Mesenchymal stem cell (in vitro differentiated cells and primary cell): Measurements from ENCODE around the gene GCK.
A peak's percentile ranks its signal among the peaks of the same experiment; 100 is the strongest.

Source experiments
- DNase-seq: peaks from one replicate; pipeline ENCODE4 v3.0.0-alpha.2; 2013
- H2AFZ ChIP-seq: one replicate; pipeline ENCODE4 v1.6.1; 2013; ENCODE audit warnings: low read depth, mild to moderate bottlenecking, control low read depth, inconsistent platforms, low read length, moderate library complexity
- H2AK5ac ChIP-seq: 2 replicates; pipeline ENCODE4 v1.6.1; 2013; ENCODE audit warnings: low read length, moderate library complexity, mild to moderate bottlenecking, inconsistent platforms; ENCODE audit not compliant: severe bottlenecking
- H2BK120ac ChIP-seq: one replicate; pipeline ENCODE4 v1.6.1; 2013; ENCODE audit warnings: low read depth, mild to moderate bottlenecking, inconsistent platforms, low read length, moderate library complexity
- H2BK12ac ChIP-seq, 2 experiments: one replicate each; pipeline ENCODE4 v1.6.1; 2013; ENCODE audit warnings: inconsistent platforms in 2 of 2, low read length in 2 of 2, mild to moderate bottlenecking in 2 of 2, moderate library complexity in 2 of 2, control low read depth in 1 of 2
- H2BK15ac ChIP-seq: one replicate; pipeline ENCODE4 v1.6.1; 2013; ENCODE audit warnings: mild to moderate bottlenecking, low read depth, inconsistent platforms; ENCODE audit not compliant: poor library complexity, severe bottlenecking
- H2BK5ac ChIP-seq: 2 replicates; pipeline ENCODE4 v1.6.1; 2013; ENCODE audit warnings: low read depth, mild to moderate bottlenecking, low read length, control low read depth, inconsistent platforms; ENCODE audit not compliant: poor library complexity, severe bottlenecking
- H3K14ac ChIP-seq, 2 experiments: one replicate each; pipeline ENCODE4 v1.6.1; 2013; ENCODE audit warnings: inconsistent platforms in 2 of 2, low read length in 2 of 2, control low read depth in 1 of 2, mild to moderate bottlenecking in 1 of 2, moderate library complexity in 1 of 2
- H3K18ac ChIP-seq, 2 experiments: one replicate each; pipeline ENCODE4 v1.6.1; 2013; ENCODE audit warnings: inconsistent platforms in 2 of 2, low read length in 2 of 2, control low read depth in 1 of 2, low read depth in 1 of 2, mild to moderate bottlenecking in 1 of 2
- H3K23ac ChIP-seq, 2 experiments: one replicate each; pipeline ENCODE4 v1.6.1; 2013; ENCODE audit warnings: inconsistent platforms in 2 of 2, low read length in 2 of 2, mild to moderate bottlenecking in 2 of 2, moderate library complexity in 2 of 2, control low read depth in 1 of 2
- H3K27ac ChIP-seq: 2 replicates; pipeline ENCODE4 v1.5.1; 2013; ENCODE audit warnings: mild to moderate bottlenecking, moderate library complexity, low read length, control low read depth, inconsistent platforms; ENCODE audit not compliant: poor library complexity, severe bottlenecking
- H3K27me3 ChIP-seq, 2 experiments: 2 replicates each; pipeline versions ENCODE4 v1.6.1 to v1.7.0; 2013; ENCODE audit warnings: low read length in 2 of 2, mild to moderate bottlenecking in 2 of 2, moderate library complexity in 2 of 2, control low read depth in 1 of 2, inconsistent platforms in 1 of 2; ENCODE audit not compliant: control insufficient read depth in 1 of 2, insufficient read depth in 1 of 2
- H3K36me3 ChIP-seq, 2 experiments: 2 replicates each; pipeline versions ENCODE4 v1.6.1 to v1.7.0; 2013; ENCODE audit warnings: low read length in 2 of 2, control low read depth in 1 of 2, inconsistent platforms in 1 of 2, low read depth in 1 of 2, mild to moderate bottlenecking in 1 of 2; ENCODE audit not compliant: insufficient read depth in 2 of 2, control insufficient read depth in 1 of 2
- H3K4ac ChIP-seq, 2 experiments: one replicate each; pipeline ENCODE4 v1.6.1; 2013; ENCODE audit warnings: inconsistent platforms in 2 of 2, low read length in 2 of 2, mild to moderate bottlenecking in 2 of 2, moderate library complexity in 2 of 2, control low read depth in 1 of 2, low read depth in 1 of 2
- H3K4me1 ChIP-seq: 2 replicates; pipeline ENCODE4 v1.6.1; 2013; ENCODE audit warnings: low read depth, low read length, control low read depth; ENCODE audit not compliant: control insufficient read depth, insufficient read depth
- H3K4me2 ChIP-seq: 2 replicates; pipeline ENCODE4 v1.6.1; 2013; ENCODE audit warnings: low read length, mild to moderate bottlenecking, inconsistent platforms; ENCODE audit not compliant: poor library complexity, severe bottlenecking
- H3K4me3 ChIP-seq, 2 experiments: 2 replicates each; pipeline versions ENCODE4 v1.5.1 to v1.7.0; 2013; ENCODE audit warnings: low read length in 2 of 2, mild to moderate bottlenecking in 2 of 2, control low read depth in 1 of 2, low read depth in 1 of 2; ENCODE audit not compliant: insufficient read depth in 1 of 2
- H3K79me1 ChIP-seq: replicated peaks from 2 replicates; pipeline ENCODE4 v1.6.1; 2013; ENCODE audit warnings: mild to moderate bottlenecking, control low read depth, low read length, inconsistent platforms; ENCODE audit not compliant: poor library complexity, severe bottlenecking
- H3K9ac ChIP-seq: 2 replicates; pipeline ENCODE4 v1.7.0; 2013; ENCODE audit warnings: mild to moderate bottlenecking, low read length, moderate library complexity
- H3K9me3 ChIP-seq: 2 replicates; pipeline ENCODE4 v1.7.0; 2013; ENCODE audit warnings: mild to moderate bottlenecking, low read length; ENCODE audit not compliant: control insufficient read depth
- H4K8ac ChIP-seq: one replicate; pipeline ENCODE4 v1.6.1; 2013; ENCODE audit warnings: inconsistent platforms, mild to moderate bottlenecking, low read length, moderate library complexity
- H4K91ac ChIP-seq: one replicate; pipeline ENCODE4 v1.6.1; 2013; ENCODE audit warnings: mild to moderate bottlenecking, low read length, inconsistent platforms
- WGBS: methylation state at CpG from one replicate; pipeline ENCODE4 v1.1.7; 2013; ENCODE audit warnings: mixed read lengths; 5-methylcytosine and 5-hydroxymethylcytosine counted together

Gene GCK

GRCh38 chr7:44105832-44106231, 83.4 kb downstream of the GCK start:
- no peaks in the 10 kb centered on the region for H3K27me3 ChIP-seq
- peak overlapping the region; percentile 42 for H3K27ac ChIP-seq
- H2AK5ac ChIP-seq: peak overlapping the region; percentile 34
- H3K4me3 ChIP-seq: peak overlapping the region; percentile 65 to 91
- no peak overlapping the region for H4K91ac ChIP-seq
- peaks cover 73% of the 10 kb centered on the region for H3K4me1 ChIP-seq
- H2BK15ac ChIP-seq: no peak overlapping the region
- 96% methylated on average over 2 of the region's 2 CpGs for WGBS
- H2BK12ac ChIP-seq: peak overlapping the region; percentile 1 to 66
- no peak overlapping the region for H2BK5ac ChIP-seq
- peak overlapping the region; percentile 88 for H3K9ac ChIP-seq
- H4K8ac ChIP-seq: no peak overlapping the region
- no peak overlapping the region for H2BK120ac ChIP-seq
- H3K9me3 ChIP-seq: no peaks in the 10 kb centered on the region
- peaks cover 12% of the 10 kb centered on the region for H3K79me1 ChIP-seq
- H2AFZ ChIP-seq: no peak overlapping the region
- H3K23ac ChIP-seq: no peak overlapping the region
- peak overlapping the region; percentile 79 for H3K4me2 ChIP-seq
- H3K18ac ChIP-seq: peak overlapping the region; percentile 14 to 75
- no peak overlapping the region for H3K4ac ChIP-seq
- H3K14ac ChIP-seq: peak overlapping the region in 1 of 2 experiments; percentile 32
- H3K36me3 ChIP-seq: peaks cover 43 to 49% of the 10 kb centered on the region in 2 experiments
- no peak for DNase-seq

GRCh38 chr7:44104860-44105771, 84.1 kb downstream of the GCK start:
- Histone ChIP-seq H3K23ac (no peak overlapping the region), H3K36me3 (peaks cover 35 to 42% of the 10 kb centered on the region in 2 experiments), H3K27me3 (no peaks in the 10 kb centered on the region), H3K4me2 (peak overlapping the region; percentile 79), H3K4ac (peak overlapping the region; percentile 2 to 88), H2BK120ac (peak overlapping the region; percentile 94), H4K8ac (peak overlapping the region; percentile 93), H2BK5ac (peak overlapping the region; percentile 63), H3K4me3 (peak overlapping the region; percentile 65 to 91), H3K14ac (peak overlapping the region in 1 of 2 experiments; percentile 78), H2AFZ (no peak overlapping the region), H3K18ac (peak overlapping the region; percentile 75 to 82), H2BK12ac (peak overlapping the region; percentile 59 to 66), H2BK15ac (peak overlapping the region; percentile 97), H3K4me1 (peaks cover 73% of the 10 kb centered on the region), H3K9me3 (no peaks in the 10 kb centered on the region), H3K27ac (peak overlapping the region; percentile 42), H4K91ac (peak overlapping the region; percentile 88), H3K79me1 (peaks cover 12% of the 10 kb centered on the region), H3K9ac (peak overlapping the region; percentile 88), H2AK5ac (peak overlapping the region; percentile 43)
- 7% methylated on average over 25 of the region's 28 CpGs for WGBS
- peak; percentile 79 for DNase-seq

- peak within 1 kb of the TSS; percentile 6 to 88 for H3K4ac ChIP-seq
- H4K8ac ChIP-seq: peak within 1 kb of the TSS; percentile 93
- no peaks in the 10 kb centered on the region for H3K9me3 ChIP-seq
- 2% methylated on average over 49 of the region's 87 CpGs for WGBS
- H3K23ac ChIP-seq: no peak within 1 kb of the TSS
- H2BK15ac ChIP-seq: peak within 1 kb of the TSS; percentile 97
- peak within 1 kb of the TSS; percentile 79 for H3K4me2 ChIP-seq
- H3K27me3 ChIP-seq: no peaks in the 10 kb centered on the region
- peak within 1 kb of the TSS; percentile 61 to 82 for H3K18ac ChIP-seq
- no peak within 1 kb of the TSS for H2AFZ ChIP-seq
- peak within 1 kb of the TSS; percentile 50 for H2AK5ac ChIP-seq
- H3K79me1 ChIP-seq: peaks cover 4% of the 10 kb centered on the region
- H3K36me3 ChIP-seq: peaks cover 28 to 33% of the 10 kb centered on the region in 2 experiments
- peak within 1 kb of the TSS; percentile 94 for H2BK120ac ChIP-seq
- H3K4me1 ChIP-seq: peaks cover 65% of the 10 kb centered on the region
- peak within 1 kb of the TSS; percentile 88 for H3K9ac ChIP-seq
- H3K14ac ChIP-seq: peak within 1 kb of the TSS in 1 of 2 experiments; percentile 78
- peak within 1 kb of the TSS; percentile 88 for H4K91ac ChIP-seq
- H2BK5ac ChIP-seq: peak within 1 kb of the TSS; percentile 63
- H2BK12ac ChIP-seq: peak within 1 kb of the TSS; percentile 47 to 59
- H3K27ac ChIP-seq: peak within 1 kb of the TSS; percentile 57
- peak; percentile 55 for DNase-seq
- H3K4me3 ChIP-seq: peak within 1 kb of the TSS; percentile 65 to 91
Observed at GRCh38 chr7:44103923-44104859, 85.0 kb downstream of the GCK start, which contains the start of gene AEBP1. Gene AEBP1 (plus strand): TSS chr7:44104345. CDS start chr7:44104666, 321 bp downstream.
